ENCODE measurements around the gene CDK9. TPM values are rescaled to one million over a fixed set of nuclear protein-coding genes. Genes with fewer than 3 reads are reported as not detected.

The CDK9 gene
- polyA plus RNA-seq, 1 donor (not counting 4 experiments of a cell fraction or from before 2014, with no cell fraction given): 47.8 TPM

- no peak overlapping the region for H3K4me2 ChIP-seq (ENCODE audit: control insufficient read depth, extremely low read depth, insufficient read depth, low read depth, low read length)
- TF ChIP-seq EZH2 (IDR thresholded peaks at IDR 0.05; ENCODE audit: low read length): no peak
- TF ChIP-seq CTCF (optimal IDR thresholded peaks at IDR 0.05 in 1 of 3, IDR thresholded peaks at IDR 0.05 in 1 of 3, conservative IDR thresholded peaks at IDR 0.05 in 1 of 3; ENCODE audit: extremely low read depth in 1 of 3, insufficient read depth in 2 of 3, low read length in 3 of 3): no peak
- no peak for DNase-seq (ENCODE audit: low read depth, low spot score)
- peaks cover 10% of the 10 kb centered on the region for H3K4me1 ChIP-seq (ENCODE audit: control insufficient read depth, extremely low read depth, insufficient read depth, low read length)
- H3K9me3 ChIP-seq (ENCODE audit: control insufficient read depth, low read depth, low read length): no peaks in the 10 kb centered on the region
- no peaks in the 10 kb centered on the region for H3K9me1 ChIP-seq (ENCODE audit: control insufficient read depth, extremely low read depth, insufficient read depth, low read length)
- no peaks in the 10 kb centered on the region for H3K27me3 ChIP-seq (ENCODE audit: control insufficient read depth, extremely low read depth, insufficient read depth, low read length)
- H4K20me1 ChIP-seq (ENCODE audit: control insufficient read depth, extremely low read depth, insufficient read depth, low read length): no peaks in the 10 kb centered on the region
- H3K79me2 ChIP-seq (ENCODE audit: control insufficient read depth, insufficient read depth, low read length): no peaks in the 10 kb centered on the region
- dilution Hi-C loops (cut with MboI; ENCODE audit: extremely low pct_ligation_motif_present, low sequenced_read_pairs): no loop called here
- H2AFZ ChIP-seq (ENCODE audit: control insufficient read depth, low read length): no peak overlapping the region
- FAIRE-seq: no peak
- no peak overlapping the region for H3K9ac ChIP-seq (ENCODE audit: control insufficient read depth, extremely low read depth, insufficient read depth, low read length)
- H3K27ac ChIP-seq (ENCODE audit: control insufficient read depth, insufficient read depth, low read length): no peak overlapping the region
- H3K4me3 ChIP-seq (ENCODE audit: control insufficient read depth in 2 of 3, extremely low read depth in 1 of 3, insufficient read depth in 2 of 3, low read depth in 1 of 3, low read length in 3 of 3): no peak overlapping the region
- H3K36me3 ChIP-seq (ENCODE audit: control insufficient read depth in 2 of 2, extremely low read depth in 1 of 2, insufficient read depth in 2 of 2, low read length in 2 of 2): no peaks in the 10 kb centered on the region
Measured at GRCh38 chr9:127767410-127767809, 18.4 kb upstream of the CDK9 start.

GRCh38 chr9:127767909-127768331 lies 17.9 kb upstream of the CDK9 start:
- Histone ChIP-seq H3K36me3 (ENCODE audit: control insufficient read depth in 2 of 2, extremely low read depth in 1 of 2, insufficient read depth in 2 of 2, low read length in 2 of 2) (no peaks in the 10 kb centered on the region), H2AFZ (ENCODE audit: control insufficient read depth, low read length) (no peak overlapping the region), H3K27me3 (ENCODE audit: control insufficient read depth, extremely low read depth, insufficient read depth, low read length) (no peaks in the 10 kb centered on the region), H4K20me1 (ENCODE audit: control insufficient read depth, extremely low read depth, insufficient read depth, low read length) (no peaks in the 10 kb centered on the region), H3K9me3 (ENCODE audit: control insufficient read depth, low read depth, low read length) (no peaks in the 10 kb centered on the region), H3K4me2 (ENCODE audit: control insufficient read depth, extremely low read depth, insufficient read depth, low read depth, low read length) (no peak overlapping the region), H3K9ac (ENCODE audit: control insufficient read depth, extremely low read depth, insufficient read depth, low read length) (no peak overlapping the region), H3K4me3 (ENCODE audit: control insufficient read depth in 2 of 3, extremely low read depth in 1 of 3, insufficient read depth in 2 of 3, low read depth in 1 of 3, low read length in 3 of 3) (no peak overlapping the region), H3K9me1 (ENCODE audit: control insufficient read depth, extremely low read depth, insufficient read depth, low read length) (no peaks in the 10 kb centered on the region), H3K27ac (ENCODE audit: control insufficient read depth, insufficient read depth, low read length) (no peak overlapping the region), H3K4me1 (ENCODE audit: control insufficient read depth, extremely low read depth, insufficient read depth, low read length) (peaks cover 10% of the 10 kb centered on the region), H3K79me2 (ENCODE audit: control insufficient read depth, insufficient read depth, low read length) (no peaks in the 10 kb centered on the region)
- TF ChIP-seq EZH2 (IDR thresholded peaks at IDR 0.05; ENCODE audit: low read length): no peak
- no peak for TF ChIP-seq CTCF (optimal IDR thresholded peaks at IDR 0.05 in 1 of 3, IDR thresholded peaks at IDR 0.05 in 1 of 3, conservative IDR thresholded peaks at IDR 0.05 in 1 of 3; ENCODE audit: extremely low read depth in 1 of 3, insufficient read depth in 2 of 3, low read length in 3 of 3)
- FAIRE-seq (no peak), DNase-seq (ENCODE audit: low read depth, low spot score) (no peak)
- dilution Hi-C loops (cut with MboI; ENCODE audit: extremely low pct_ligation_motif_present, low sequenced_read_pairs): no loop called here
